ENCODE results near the gene PNMA8A.

DNA sequence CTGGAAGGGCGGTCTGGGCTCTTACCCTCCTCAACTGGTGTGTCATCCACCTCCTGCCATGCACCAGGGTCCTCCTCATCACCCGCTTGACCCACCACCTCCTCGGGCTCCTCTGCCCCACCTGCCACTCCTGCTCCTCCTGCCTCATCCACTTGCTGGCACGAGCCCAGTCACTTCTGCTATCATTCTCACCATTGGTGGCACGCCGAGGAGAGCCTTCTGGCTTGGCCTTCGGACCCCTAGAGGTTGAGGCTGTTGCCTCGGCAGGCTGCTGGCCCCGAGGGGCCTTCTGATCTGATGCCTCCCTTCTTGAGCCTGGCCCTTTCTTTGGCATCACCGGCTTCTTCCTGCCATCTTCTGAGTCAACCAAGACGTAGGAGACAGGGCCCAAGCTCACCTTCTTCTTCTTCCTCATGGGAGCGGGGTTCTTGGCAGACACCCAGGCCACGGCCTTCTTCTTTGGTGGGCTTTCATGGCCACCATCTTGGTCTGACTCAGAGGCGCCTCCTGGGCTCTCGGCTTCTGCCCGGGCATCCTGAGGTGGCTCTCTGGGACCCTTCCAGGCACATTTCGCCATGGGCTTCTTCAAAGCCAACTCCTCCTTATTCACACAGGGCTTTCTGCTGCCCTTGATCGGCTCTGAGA lies 1.7 kb downstream of the PNMA8A start:
- no peak for TF ChIP-seq EZH2 (IDR thresholded peaks at IDR 0.05; ENCODE audit: borderline replicate concordance)
- TF ChIP-seq, protein P1, sequence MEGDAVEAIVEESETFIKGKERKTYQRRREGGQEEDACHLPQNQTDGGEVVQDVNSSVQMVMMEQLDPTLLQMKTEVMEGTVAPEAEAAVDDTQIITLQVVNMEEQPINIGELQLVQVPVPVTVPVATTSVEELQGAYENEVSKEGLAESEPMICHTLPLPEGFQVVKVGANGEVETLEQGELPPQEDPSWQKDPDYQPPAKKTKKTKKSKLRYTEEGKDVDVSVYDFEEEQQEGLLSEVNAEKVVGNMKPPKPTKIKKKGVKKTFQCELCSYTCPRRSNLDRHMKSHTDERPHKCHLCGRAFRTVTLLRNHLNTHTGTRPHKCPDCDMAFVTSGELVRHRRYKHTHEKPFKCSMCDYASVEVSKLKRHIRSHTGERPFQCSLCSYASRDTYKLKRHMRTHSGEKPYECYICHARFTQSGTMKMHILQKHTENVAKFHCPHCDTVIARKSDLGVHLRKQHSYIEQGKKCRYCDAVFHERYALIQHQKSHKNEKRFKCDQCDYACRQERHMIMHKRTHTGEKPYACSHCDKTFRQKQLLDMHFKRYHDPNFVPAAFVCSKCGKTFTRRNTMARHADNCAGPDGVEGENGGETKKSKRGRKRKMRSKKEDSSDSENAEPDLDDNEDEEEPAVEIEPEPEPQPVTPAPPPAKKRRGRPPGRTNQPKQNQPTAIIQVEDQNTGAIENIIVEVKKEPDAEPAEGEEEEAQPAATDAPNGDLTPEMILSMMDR (IDR thresholded peaks at IDR 0.05; ENCODE audit: poor library complexity), result no peak
- TF ChIP-seq EZH2phosphoT487 (IDR thresholded peaks at IDR 0.05; ENCODE audit: low read depth, severe bottlenecking, unreplicated experiment), result no peak

Data from hepatocyte (in vitro differentiated cells).